Bone marrow (tissue), 2 donors: ENCODE measurements around the gene ARL13B.
"Not testable (repeated sequence)": the region's sequence is repeated elsewhere in the genome, so short reads cannot be mapped to it uniquely, and the experiment has no call there.

Source experiments
- DNase-seq, 2 donors: peaks; one replicate each; lab custom pipeline; 2025; lab: John Stamatoyannopoulos, UW

Gene ARL13B

GRCh38 chr3:93979850-93980676 is at the start of gene ARL13B:
TSS of gene ARL13B (plus strand) at chr3:93980155. CDS start at chr3:93980424, 269 bp downstream.
- DNase-seq: peak; percentile 72 to 96

DNA sequence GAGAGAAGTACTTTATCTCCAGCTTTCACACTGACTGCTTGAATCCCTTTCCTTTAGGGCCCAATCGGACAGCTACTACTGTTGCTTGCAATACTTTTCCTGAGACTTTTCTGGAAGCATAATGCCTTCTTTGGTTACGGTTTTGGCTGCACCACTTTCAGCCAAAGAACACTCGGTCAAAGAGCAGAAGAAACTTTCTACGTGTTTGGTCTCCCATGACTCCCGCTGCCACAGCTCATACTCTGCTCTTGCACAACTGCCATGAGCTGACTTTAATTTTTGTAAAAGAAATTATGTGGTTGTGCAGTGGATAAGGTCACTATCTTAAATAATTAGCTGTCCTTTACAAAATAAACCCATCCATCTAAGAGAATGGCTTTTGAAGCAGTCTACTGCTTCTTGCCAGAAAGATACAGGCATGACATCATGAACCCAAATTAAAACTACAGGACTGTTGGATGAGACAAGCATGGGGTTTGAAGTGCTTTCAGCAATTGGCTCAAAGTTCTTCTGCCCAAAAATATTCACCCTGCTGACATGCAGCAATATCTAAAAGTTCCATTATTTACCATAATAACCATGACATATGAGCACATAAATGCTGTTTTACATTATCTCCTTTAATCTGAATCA is 48.2 kb upstream of the ARL13B start:
- DNase-seq: no peak

- no peak for DNase-seq
Measured at GRCh38 chr3:93934366-93935046, 45.4 kb upstream of the ARL13B start.

DNA sequence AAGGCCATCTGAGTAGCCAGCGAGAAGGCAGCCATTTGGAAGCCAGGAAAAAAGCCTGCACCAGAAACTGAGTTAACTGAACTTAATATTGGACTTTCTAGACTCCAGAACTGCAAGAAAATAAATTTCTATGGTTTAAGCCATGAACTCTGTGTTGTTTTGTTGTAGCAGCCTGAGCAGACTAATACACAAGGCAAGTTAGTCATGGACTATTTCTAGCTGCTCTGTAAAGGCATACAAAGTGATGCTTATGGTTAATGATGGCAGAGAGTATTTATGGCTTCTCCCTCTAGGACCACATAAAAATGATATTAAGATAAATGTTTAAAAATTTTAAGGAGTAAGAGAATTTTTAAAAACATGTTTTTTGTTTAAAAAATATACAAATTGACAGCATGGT is 43.4 kb upstream of the ARL13B start:
- no peak for DNase-seq

- not testable (repeated sequence) for DNase-seq
Measured at GRCh38 chr3:93937485-93937884, 42.5 kb upstream of the ARL13B start.

DNA sequence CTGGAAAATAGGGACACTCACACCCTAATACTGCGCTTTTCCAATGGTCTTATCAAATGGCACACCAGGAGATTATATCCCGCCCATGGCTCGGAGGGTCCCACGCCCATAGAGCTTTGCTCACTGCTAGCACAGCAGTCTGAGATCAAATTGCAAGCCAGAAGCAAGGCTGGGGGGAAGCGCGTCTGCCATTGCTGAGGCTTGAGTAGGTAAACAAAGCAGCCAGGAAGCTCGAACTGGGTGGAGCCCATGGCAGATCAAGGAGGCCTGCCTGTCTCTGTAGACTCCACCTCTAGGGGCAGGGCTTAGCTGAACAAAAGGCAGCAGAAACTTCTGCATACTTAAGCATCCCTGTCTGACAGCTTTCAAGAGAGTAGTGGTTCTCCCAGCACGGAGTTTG is 30.0 kb upstream of the ARL13B start:
- DNase-seq: not testable (repeated sequence)

DNA sequence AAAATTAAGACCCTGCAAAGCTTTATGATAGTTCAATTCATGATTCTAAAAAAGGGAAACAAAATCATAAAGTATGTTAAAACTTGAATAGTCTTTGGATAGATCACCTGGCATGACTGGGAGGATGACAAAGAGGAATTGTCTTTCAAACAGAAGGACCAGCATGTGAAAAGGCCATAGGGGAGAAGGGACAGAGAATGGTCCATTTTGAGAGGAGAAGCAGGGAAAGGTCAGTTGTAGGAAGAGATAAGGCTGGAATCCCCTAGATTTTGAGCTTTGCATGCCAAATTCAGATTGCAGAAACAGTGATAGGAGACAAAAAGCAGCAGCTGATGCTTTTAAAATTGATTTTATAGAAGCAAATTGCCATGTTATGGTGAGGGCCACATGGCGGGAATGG is 18.9 kb upstream of the ARL13B start:
- DNase-seq: no peak

DNA sequence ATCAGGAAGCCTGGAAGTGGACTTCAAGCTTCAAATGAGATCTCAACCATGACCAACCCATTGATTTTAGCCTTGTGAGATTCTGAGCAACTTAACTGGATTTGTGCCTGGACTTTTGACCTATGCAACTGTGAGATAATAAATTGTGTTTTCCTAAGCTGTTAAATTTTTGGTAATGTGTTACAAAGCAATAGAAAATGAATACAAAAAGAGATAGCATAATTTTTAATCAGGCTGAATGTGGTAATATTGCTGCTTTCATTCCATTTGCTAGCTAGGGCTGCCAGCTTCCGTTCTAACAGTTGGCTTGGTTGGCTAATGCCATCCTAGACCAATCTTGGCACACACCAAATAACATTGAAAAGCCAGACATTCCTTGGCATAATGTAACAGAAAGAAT is 18.5 kb upstream of the ARL13B start:
- no peak for DNase-seq

- no peak for DNase-seq
Measured at GRCh38 chr3:93962798-93963197, 17.2 kb upstream of the ARL13B start.

GRCh38 chr3:93965106-93965505 is 14.8 kb upstream of the ARL13B start:
- DNase-seq: not testable (repeated sequence)

GRCh38 chr3:93969443-93969842 is 10.5 kb upstream of the ARL13B start:
- DNase-seq: no peak

DNA sequence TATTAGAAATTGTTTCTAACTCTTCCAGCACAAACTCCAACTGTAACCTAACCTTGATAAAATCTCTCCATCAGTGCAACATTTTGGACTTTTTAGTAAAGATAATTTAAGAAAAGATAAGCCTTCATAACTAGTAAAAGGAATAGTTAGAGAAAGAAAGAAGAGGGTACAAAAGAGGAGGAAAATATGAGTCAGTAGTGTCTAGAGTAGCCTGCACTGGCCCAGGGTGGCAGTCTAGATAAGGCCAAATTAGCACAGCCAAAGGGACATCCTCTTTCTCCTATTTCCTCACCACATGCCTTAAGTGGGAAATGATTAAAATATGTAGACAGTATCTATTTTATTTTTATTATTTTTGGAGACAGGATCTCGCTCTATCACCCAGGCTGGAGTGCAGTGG is 10.0 kb upstream of the ARL13B start:
- no peak for DNase-seq

GRCh38 chr3:93973131-93974126 is 6.5 kb upstream of the ARL13B start, which contains the start of gene PROS1:
TSS of gene PROS1 (minus strand) at chr3:93973896. CDS start at chr3:93973749, 147 bp downstream.
- peak; percentile 17 to 37 for DNase-seq

DNA sequence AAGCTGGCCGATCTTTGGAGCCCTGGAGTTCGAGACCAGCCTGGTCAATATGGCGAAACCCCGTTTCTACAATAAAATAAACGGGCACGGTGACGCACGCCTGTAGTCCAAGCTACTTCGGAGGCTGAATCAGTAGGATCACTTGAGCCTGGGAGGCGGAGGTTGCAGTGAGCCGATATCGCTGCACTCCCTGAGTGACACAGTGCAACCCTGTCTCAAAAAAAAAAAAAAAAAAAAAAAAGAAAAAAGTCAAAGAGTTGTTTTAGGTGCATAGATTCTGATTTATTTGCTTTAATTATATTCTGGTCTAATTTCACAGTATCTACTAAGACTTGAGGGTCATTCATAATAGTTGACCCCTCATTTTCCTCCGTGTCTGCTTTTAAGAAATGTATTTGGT is 1.7 kb downstream of the ARL13B start:
- DNase-seq: no peak

- DNase-seq: no peak
Measured at GRCh38 chr3:93983408-93983807, 3.5 kb downstream of the ARL13B start.

- DNase-seq: no peak
Measured at GRCh38 chr3:93984618-93985017, 4.7 kb downstream of the ARL13B start.

- DNase-seq: no peak
Measured at GRCh38 chr3:93988283-93988682, 8.3 kb downstream of the ARL13B start.

DNA sequence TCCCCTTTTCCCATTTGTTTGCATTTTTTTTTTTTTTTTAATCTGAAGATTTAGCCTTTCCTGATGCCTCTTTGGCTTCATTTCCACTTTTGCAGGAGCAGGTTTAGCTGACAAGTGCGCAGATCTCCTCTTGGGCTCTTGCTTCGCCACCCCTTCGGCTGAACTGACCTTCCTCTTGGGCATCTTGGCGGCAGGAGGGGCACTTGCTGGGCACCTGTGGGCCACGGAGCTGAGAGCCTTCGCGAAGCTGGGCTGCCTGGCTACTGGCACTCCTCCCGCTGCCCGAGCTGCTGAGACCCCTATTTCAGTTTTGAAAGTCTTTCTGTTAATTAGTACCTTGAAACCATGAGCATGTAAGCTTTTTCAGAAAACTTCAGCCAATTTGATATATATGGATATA is 8.8 kb downstream of the ARL13B start:
- no peak for DNase-seq

DNA sequence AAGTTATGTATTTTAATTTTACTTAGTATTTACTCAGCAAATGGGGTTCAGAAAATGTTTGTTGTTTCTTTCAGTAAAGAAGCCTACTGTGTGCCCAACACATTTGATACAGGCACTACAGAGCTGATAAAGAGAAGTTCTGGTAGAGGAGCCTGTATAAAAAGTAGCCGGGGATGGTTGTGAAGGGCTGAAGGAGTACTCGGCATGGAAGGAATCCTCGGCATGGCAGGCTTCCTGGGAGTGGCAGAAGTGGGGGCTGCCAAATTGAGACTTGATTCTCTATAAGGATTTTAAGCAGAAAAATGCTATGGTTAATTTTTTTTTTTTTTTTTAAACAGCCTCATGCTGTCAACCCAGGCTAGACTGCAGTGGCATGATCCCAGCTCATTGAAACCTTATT is 9.3 kb downstream of the ARL13B start:
- DNase-seq: no peak

DNA sequence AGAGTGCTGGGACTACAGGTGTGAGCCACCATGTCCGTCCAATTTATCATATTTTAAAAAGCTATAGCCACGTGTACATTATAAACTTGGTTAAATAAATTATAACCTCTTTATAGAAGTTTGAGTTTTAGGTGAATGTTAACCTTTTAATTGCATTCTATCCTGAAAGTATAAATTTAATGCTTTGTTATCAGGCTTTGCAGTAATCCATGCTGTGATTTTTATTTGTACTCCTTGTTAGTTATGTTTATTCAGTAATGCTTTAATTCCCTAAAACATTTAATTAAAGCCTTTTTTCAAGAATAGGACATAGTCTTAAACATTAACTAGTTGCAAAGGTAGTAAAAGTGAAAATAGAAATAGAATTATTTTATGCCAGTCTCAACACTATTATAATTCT is 11.7 kb downstream of the ARL13B start:
- DNase-seq: no peak

GRCh38 chr3:93992207-93992606 is 12.3 kb downstream of the ARL13B start:
- no peak for DNase-seq

- DNase-seq: no peak
Measured at GRCh38 chr3:93994056-93994455, 14.1 kb downstream of the ARL13B start.
